Heart left ventricle (tissue), 16 donors: ENCODE results near the gene TBX20. TPM values are rescaled to one million over a fixed set of nuclear protein-coding genes. Genes with fewer than 3 reads are reported as not detected.

Source experiments
- ATAC-seq, 4 donors: fragments of 200-7000 bp; cut with Tn5 transposase; one replicate each; pipeline ENCODE4 v1.9.1; 2020 to 2022; ENCODE audit warnings: moderate library complexity in 4 of 4, mild to moderate bottlenecking in 3 of 4, moderate number of reproducible peaks in 1 of 4
- DNase-seq, 5 donors: peaks; one replicate each; pipeline ENCODE4 v3.0.0-alpha.2; 2020
- H3K27ac ChIP-seq, 12 donors: fragments of 200-600 bp; sonication (generic) in 4 of 12; one replicate each; pipeline versions ENCODE4 v1.5.0 to v1.8.0; 2016 to 2022; ENCODE audit warnings: mild to moderate bottlenecking in 2 of 12
- H3K27me3 ChIP-seq, 9 donors: fragments of 200-600 bp; sonication (generic) in 2 of 9; one replicate each; pipeline versions ENCODE4 v1.5.1 to v1.8.0; 2016 to 2022; ENCODE audit warnings: mild to moderate bottlenecking in 3 of 9
- H3K36me3 ChIP-seq, 9 donors: fragments of 200-600 bp; sonication (generic) in 2 of 9; one replicate each; pipeline versions ENCODE4 v1.5.0 to v1.8.0; 2018 to 2022; ENCODE audit warnings: mild to moderate bottlenecking in 2 of 9
- H3K4me1 ChIP-seq, 12 donors: fragments of 200-600 bp; sonication (generic) in 4 of 12; one replicate each; pipeline versions ENCODE4 v1.5.0 to v1.8.0; 2016 to 2022; ENCODE audit warnings: mild to moderate bottlenecking in 3 of 12
- H3K4me3 ChIP-seq, 12 donors: fragments of 200-600 bp; sonication (generic) in 4 of 12; one replicate each; pipeline versions ENCODE4 v1.5.0 to v1.8.0; 2017 to 2022; ENCODE audit warnings: mild to moderate bottlenecking in 9 of 12, moderate library complexity in 4 of 12
- H3K9me3 ChIP-seq, 12 donors: fragments of 200-600 bp; sonication (generic) in 4 of 12; one replicate each; pipeline versions ENCODE4 v1.5.0 to v1.8.0; 2016 to 2022; ENCODE audit warnings: mild to moderate bottlenecking in 1 of 12
- POLR2A ChIP-seq, 2 donors: fragments of 450-650 bp; IDR thresholded peaks; one replicate each; pipeline ENCODE4 v1.6.1; 2017; ENCODE audit warnings: antibody characterized with exemption in 2 of 2, mild to moderate bottlenecking in 2 of 2, moderate library complexity in 2 of 2
- WGBS, 4 donors: extraction: QIAGEN DNeasy Blood & Tissue Kit in 2 of 4; methylation state at CpG; one replicate each; pipeline versions ENCODE4 v1.1.5 to v1.1.7; 2013 to 2018; 5-methylcytosine and 5-hydroxymethylcytosine counted together
- intact Hi-C, 10 donors: fragments of 100-400 bp; cut with DNase I; formaldehyde crosslinking; loops; one replicate each; pipeline versions ENCODE4 v1.11.1 to v1.14.2; 2022
- polyA plus RNA-seq, 2 donors: library from polyadenylated mRNA; stranded (reverse); fragments of 200-250 nt; gene quantifications; one replicate each; pipeline ENCODE4 v1.2.3, GENCODE V29; 2013
- total RNA-seq, 9 donors: library from RNA; depleted of rRNA in 2 of 9; stranded (reverse); fragments of >200 nt in 2 of 9; fragmentation: NEBNext Ultra II Directional in 3 of 9; extraction: Animal tissue kit (Norgen Biotek cat#: 25700) in 3 of 9; gene quantifications; one replicate each; pipeline versions ENCODE4 v1.1.0 to v1.2.4, GENCODE V29; 2016 to 2023
- TF ChIP-seq, protein P1 (sequence below), 12 donors: fragments of 200-600 bp; sonication (generic) in 4 of 12; IDR thresholded peaks; one replicate each; pipeline versions ENCODE4 v1.5.0 to v1.8.0; 2018 to 2022; ENCODE audit warnings: antibody characterized with exemption in 12 of 12, mild to moderate bottlenecking in 5 of 12
- donor health status: ischemic (EF 13 %, LVEDD 7.1; RV severe dilation, severe dysfunction).
- donor health status: healthy with polysubstance abuse.
- donor health status: DM: no; HTN: yes; CAD: no.
- donor health status: DM: no; HTN: no; CAD: no.
- donor health status: ischemic (EF 25% LVEDD 6.9; RV normal size, moderate dysfunction).
- donor health status: ischemic (EF 25% LVEDD 5.7; RV mildly dilated, moderate dysfunction).
- donor health status: healthy.
- donor health status: DM: yes; HTN: yes; CAD: no.
- donor health status: ischemic (EF 35%, LVEDD 5.7; RV mildly dilated, moderate dysfunction).
- donor health status: nonischemic (EF 11% LVEDD 7.7; RV severe dilation, severe dysfunction).
- donor health status: DM: yes; HTN: yes; CAD: no.
- donor health status: PGD.
- donor health status: ischemic (EF 29% LVEDD 5.4; RV normal size, mild dysfunction).
- donor health status: nonischemic (EF 23%, LVEDD 6.1; RV moderate dilation, normal function).

The TBX20 gene
- total and polyA plus RNA-seq, 11 donors, result 5.1 to 155 (median 117) TPM

DNA sequence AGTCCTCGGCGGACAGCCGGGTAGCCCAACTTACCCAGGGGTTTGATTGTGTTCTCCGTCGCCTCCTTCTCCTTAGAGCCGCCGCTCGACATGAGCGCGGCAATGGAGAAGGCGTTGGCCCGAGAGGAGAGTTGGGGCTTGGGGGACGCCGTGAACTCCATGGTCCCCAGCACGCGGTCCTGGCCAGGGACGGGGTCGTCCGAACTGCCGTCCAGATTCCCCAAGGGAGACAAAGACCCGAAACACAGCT lies 515 bp downstream of the TBX20 start:
- Histone ChIP-seq H3K27ac (peak overlapping the region; percentile 80 to 97 (median 90)), H3K27me3 (peaks cover 0 to 100% (median 20%) of the 10 kb centered on the region in 9 donors), H3K36me3 (peaks cover 0 to 11% (median 0%) of the 10 kb centered on the region in 9 donors), H3K9me3 (no peaks in the 10 kb centered on the region), H3K4me3 (peak overlapping the region; percentile 47 to 90 (median 74)), H3K4me1 (peaks cover 0 to 25% (median 3%) of the 10 kb centered on the region in 12 donors)
- DNase-seq (peak in 1 of 5 donors; percentile 28), ATAC-seq (no peak)
- intact Hi-C loops, result loop anchor here in 8 of 10 donors (5.0 to 10.0 kb wide), 7 partner anchors 121 to 271 kb away; no protein-coding TSS in a partner anchor
- 1 to 2% (median 2%) methylated on average over 14 to 21 of the region's 21 CpGs for WGBS, 4 donors
- no peak for TF ChIP-seq POLR2A (IDR thresholded peaks at IDR 0.05)
- TF ChIP-seq, protein P1, sequence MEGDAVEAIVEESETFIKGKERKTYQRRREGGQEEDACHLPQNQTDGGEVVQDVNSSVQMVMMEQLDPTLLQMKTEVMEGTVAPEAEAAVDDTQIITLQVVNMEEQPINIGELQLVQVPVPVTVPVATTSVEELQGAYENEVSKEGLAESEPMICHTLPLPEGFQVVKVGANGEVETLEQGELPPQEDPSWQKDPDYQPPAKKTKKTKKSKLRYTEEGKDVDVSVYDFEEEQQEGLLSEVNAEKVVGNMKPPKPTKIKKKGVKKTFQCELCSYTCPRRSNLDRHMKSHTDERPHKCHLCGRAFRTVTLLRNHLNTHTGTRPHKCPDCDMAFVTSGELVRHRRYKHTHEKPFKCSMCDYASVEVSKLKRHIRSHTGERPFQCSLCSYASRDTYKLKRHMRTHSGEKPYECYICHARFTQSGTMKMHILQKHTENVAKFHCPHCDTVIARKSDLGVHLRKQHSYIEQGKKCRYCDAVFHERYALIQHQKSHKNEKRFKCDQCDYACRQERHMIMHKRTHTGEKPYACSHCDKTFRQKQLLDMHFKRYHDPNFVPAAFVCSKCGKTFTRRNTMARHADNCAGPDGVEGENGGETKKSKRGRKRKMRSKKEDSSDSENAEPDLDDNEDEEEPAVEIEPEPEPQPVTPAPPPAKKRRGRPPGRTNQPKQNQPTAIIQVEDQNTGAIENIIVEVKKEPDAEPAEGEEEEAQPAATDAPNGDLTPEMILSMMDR (IDR thresholded peaks at IDR 0.05), result no peak

DNA sequence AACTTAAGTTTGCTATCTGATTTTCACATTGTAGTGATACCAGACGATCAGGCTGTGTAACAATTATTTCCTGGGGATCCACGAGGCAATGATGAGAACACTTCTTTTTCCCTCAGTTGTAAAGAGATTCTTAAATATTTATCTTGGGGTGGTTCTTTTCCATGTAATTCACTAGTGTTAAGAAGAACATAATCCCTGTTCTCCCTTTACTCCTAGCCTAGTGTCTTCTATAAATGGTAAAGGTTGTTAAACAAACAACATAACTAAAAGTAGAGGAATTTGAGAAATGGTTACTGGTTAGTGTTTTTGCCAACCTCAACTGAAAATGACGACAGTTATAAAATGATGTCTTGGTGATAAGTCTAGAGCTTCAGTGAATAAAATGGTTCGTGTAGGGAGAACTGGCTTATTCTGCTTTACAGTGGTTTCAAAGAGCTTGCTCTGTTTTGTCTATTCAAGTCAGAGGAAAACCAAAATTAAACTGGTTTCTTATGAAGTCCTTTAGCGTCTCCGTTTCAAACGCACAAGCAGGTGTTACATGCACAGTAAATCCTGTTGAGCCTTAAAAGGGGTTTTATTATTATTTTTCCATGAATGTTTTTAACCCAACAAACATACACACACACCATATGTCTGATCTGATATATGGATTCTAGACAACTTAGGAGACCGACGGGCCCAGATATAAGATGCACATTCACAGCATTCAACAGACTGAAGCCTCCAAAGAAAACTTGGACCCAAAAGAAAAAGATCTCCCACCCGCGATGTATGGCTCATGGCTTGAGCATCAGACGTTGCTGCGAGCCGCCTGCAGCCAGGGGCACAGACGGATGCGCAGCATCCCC lies 1.1 kb downstream of the TBX20 start:
- TF ChIP-seq POLR2A (IDR thresholded peaks at IDR 0.05), result no peak
- TF ChIP-seq, protein P1 (IDR thresholded peaks at IDR 0.05), result no peak

DNA sequence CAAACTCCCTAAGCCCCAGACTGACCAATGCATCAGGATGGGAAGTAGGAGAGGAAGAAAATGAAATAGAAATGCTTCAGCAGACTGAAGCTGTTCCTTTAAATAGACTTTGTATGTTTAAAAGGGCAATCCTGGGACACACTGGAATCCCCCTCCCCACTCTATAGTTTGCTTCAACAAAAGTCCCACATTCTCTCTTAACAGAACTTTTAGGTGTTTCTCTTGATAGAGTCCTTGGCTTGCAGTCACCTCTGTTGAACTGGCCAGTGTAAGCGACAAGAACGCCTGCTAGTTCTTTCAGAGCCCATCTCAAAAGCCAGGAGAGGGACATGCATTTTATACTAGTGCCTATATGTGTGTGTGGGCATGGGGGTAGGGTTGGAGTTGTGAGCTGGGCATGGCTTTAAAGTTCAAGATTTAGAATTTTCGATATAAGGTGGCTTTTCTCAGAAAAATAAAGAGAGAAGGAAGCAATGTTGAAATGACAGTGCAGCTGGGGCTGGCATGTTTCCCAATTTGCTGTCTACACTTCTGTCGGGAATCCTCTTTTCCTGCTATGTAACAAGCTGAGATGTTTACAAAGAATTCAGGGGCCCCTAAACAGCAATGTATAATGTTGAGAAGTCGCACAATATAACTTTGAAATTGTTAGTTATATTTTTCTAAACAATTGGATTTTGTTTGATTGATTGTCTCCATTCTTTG lies 2.1 kb downstream of the TBX20 start:
- no peak for TF ChIP-seq POLR2A (IDR thresholded peaks at IDR 0.05)
- TF ChIP-seq, protein P1 (IDR thresholded peaks at IDR 0.05), result no peak
- Histone ChIP-seq H3K27ac (peak overlapping the region; percentile 47 to 97 (median 90)), H3K9me3 (no peaks in the 10 kb centered on the region), H3K36me3 (peaks cover 0 to 16% (median 0%) of the 10 kb centered on the region in 9 donors), H3K4me3 (peak overlapping the region; percentile 47 to 90 (median 74)), H3K27me3 (peaks cover 0 to 91% (median 13%) of the 10 kb centered on the region in 9 donors), H3K4me1 (peaks cover 0 to 18% (median 5%) of the 10 kb centered on the region in 12 donors)
- DNase-seq (peak in 1 of 5 donors; percentile 32), ATAC-seq (no peak)
- 12 to 21% (median 16%) methylated on average over 5 of the region's 5 CpGs for WGBS, 4 donors
- intact Hi-C loops, result loop anchor here in 8 of 10 donors (5.0 to 10.0 kb wide), 7 partner anchors 123 to 273 kb away; no protein-coding TSS in a partner anchor

More for the DNA sequence above, 1.1 kb downstream of the TBX20 start:
- intact Hi-C loops, result loop anchor here in 8 of 10 donors (5.0 to 10.0 kb wide), 7 partner anchors 122 to 272 kb away; no protein-coding TSS in a partner anchor
- Histone ChIP-seq H3K27me3 (peaks cover 0 to 100% (median 15%) of the 10 kb centered on the region in 9 donors), H3K9me3 (no peaks in the 10 kb centered on the region), H3K4me1 (peaks cover 0 to 23% (median 3%) of the 10 kb centered on the region in 12 donors), H3K36me3 (peaks cover 0 to 11% (median 0%) of the 10 kb centered on the region in 9 donors), H3K4me3 (peak overlapping the region; percentile 47 to 90 (median 74)), H3K27ac (peak overlapping the region; percentile 80 to 97 (median 90))
- no peak for DNase-seq
- WGBS, 4 donors, result 5 to 7% (median 5%) methylated on average over 15 to 16 of the region's 16 CpGs
- no peak for ATAC-seq
